HEK293 (cell line): ENCODE data around the gene HDAC1.
"Not testable (repeated sequence)": the region's sequence is repeated elsewhere in the genome, so short reads cannot be mapped to it uniquely, and the experiment has no call there.

Experiments used
- OSR2 ChIP-seq: fragments of 450-650 bp; formaldehyde crosslinking; IDR thresholded peaks from 2 replicates; pipeline ENCODE4 v1.5.1; 2016; ENCODE audit warnings: missing biosample characterization, missing genetic modification characterization
- ZNF23 ChIP-seq: fragments of 450-650 bp; formaldehyde crosslinking; IDR thresholded peaks from 2 replicates; pipeline ENCODE4 v1.5.1; 2016; ENCODE audit warnings: missing biosample characterization, missing genetic modification characterization, borderline replicate concordance
- ZNF776 ChIP-seq: fragments of 450-650 bp; formaldehyde crosslinking; IDR thresholded peaks from 2 replicates; pipeline ENCODE4 v1.5.0; 2017; ENCODE audit warnings: missing biosample characterization, missing genetic modification characterization, borderline replicate concordance

DNA sequence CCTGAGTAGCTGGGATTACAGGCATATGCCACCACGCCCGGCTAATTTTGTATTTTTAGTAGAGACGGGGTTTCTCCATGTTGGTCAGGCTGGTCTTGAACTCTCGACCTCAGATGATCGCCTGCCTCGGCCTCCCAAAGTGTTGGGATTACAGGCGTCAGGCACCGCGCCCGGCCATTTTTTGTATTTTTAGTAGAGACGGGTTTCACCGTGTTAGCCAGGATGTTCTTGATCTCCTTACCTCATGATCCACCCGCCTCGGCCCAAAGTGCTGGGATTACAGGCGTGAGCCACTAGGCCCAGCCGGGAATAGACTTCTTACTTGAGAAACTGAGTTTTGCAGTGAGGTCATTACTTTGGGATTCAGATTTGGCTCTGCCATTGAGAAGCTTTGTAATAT lies 6.3 kb downstream of the HDAC1 start:
- TF ChIP-seq ZNF776, OSR2, ZNF23 (tag by site-specific recombination): not testable (repeated sequence)
